SIG-M5 treated with dmso at 0.1 percent for 504 hours (cell line): ENCODE measurements around the gene LRP11.
A peak's percentile ranks its signal among the peaks of the same experiment; 100 is the strongest.
"Not testable (repeated sequence)": the region's sequence is repeated elsewhere in the genome, so short reads cannot be mapped to it uniquely, and the experiment has no call there.

Experiments used
- DNase-seq: peaks from one replicate; lab custom pipeline; 2025; ENCODE audit not compliant: unreplicated experiment; lab: John Stamatoyannopoulos, UW

LRP11 gene

DNA sequence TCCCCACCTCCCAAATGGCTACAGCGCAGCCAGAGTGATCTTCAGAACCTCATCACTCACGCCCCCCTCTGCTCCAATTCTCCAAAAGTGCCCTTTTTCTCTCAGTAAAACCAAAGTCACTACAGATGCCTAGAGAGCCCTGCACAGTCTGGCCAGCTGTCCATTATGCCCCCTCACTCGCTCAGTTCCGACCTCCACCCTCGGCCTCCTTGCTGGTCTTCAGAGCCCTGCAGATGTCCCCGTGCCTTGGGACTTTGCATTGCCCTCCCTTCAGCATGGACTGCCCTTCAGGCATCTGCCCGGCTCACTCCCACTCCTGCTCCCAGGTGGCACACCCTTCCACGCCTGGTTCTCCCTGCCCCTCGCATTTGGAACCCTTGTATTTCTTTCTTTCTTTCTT lies 34.8 kb upstream of the LRP11 start:
- no peak for DNase-seq

DNA sequence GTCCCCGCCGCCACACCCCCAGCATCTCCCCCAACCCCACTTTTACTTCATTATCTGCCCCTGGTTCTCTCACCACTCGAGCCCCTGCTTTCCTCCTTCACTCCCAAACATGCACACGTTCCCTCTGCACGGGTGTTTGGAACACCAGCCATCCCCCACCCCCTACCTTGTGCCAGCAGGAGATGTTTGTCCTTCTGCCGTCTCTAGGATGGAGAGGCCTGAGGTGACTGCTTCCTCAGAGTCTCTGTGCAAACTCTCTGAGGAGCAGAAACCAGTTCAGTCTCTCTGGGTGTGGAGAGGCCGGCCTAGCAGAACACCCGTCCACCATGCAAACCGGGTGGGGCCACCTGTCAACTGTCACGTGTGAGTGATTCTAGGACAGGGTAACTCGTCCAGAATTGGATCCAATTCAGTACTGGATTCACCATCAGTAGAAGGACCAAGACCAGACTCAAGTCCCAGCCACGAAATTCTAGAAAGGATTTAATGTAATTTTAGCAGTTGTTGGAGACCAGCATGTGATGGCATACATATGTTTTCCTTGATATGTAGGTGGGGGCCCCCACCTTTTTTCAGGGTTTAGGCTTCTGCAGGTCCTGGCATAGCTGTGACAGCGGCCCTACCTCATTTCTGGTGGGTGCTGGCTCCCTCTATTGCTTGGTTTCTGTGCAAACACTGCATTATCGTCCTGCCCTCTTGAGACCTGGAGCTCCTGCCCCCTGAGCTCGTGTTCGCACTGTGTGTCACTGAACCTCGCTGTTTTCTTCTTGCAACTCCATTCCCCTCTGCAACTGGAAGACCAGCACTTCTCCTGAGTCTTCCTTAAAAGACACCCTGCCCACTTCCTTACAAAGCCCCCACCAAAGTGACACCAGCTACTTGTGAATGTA lies 33.9 kb upstream of the LRP11 start, which contains the start of gene RAET1E:
RAET1E (minus strand) TSS at position 259 of the 890 bp plus-strand sequence. CDS start 7,212 bp downstream, outside the sequence.
- DNase-seq: no peak

DNA sequence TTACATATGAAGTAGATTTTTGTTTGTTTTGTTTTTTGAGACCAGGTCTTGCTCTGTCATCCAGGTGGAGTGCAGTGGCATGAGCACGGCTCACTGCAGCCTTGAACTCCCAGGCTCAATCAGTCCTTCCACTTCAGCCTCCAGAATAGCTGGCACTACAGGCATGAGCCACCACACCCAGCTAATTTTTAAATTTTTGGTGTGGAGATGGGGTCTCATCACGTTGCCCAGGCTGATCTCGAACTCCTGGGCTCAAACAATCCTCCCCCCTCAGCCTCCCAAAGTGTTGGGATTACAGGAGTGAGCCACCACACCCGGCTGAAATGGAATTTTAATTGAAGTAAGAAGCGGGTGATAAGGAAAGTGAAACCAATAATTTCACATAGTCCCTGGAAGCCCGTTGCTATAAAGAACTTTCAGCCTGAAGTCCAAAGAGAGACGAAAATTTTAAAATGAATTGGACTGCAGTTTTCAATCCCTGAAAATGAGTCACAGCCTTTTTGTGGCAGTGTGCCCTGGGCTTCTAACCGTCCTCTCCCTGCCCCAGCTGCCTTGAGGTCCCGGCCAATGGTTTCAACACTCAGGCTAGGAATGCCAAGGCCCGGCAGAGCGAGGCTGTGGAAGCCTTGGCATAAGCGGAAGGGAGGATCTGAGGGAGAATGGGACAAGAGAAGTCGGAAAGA lies 33.0 kb upstream of the LRP11 start:
- no peak for DNase-seq

DNA sequence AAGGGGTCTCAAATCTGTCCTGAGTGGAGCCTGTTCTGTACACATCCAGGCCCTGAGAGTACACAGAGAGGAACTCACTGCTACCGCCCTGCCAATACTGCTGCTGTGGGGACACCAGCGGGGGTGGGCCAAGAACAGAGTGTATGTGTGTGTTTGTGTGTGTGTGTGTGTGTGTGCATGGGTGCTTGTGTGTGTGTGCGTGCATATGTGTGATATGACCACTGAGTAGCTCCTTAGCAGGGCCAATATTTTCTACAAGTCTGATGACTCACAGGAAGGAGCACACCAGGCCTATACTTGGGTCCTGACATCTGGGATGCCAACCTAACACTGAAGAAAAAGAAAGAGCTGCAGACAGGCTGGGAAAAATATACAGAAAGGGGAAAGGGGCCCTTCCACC lies 32.3 kb upstream of the LRP11 start:
- no peak for DNase-seq

DNA sequence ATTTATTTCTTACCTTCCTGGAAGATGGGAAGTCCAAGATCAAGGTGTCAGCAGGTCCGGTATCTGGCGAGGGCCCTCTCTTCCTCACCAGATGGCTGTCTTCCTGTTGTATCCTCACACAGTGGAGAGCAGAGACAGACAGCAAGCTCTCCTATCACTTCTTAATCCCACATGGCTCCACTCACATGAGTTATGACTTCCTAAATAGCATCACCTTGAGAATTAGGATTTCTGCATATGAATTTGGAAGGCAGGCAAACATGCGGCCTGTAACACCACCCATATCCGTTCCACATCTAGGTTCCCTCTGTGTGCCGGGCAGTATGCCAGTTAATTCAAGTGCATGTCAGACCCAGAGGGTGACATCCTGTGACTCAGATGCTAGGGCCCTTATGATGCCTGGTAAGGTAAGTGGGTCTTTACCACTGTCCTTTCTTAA lies 31.7 kb upstream of the LRP11 start:
- DNase-seq: no peak

DNA sequence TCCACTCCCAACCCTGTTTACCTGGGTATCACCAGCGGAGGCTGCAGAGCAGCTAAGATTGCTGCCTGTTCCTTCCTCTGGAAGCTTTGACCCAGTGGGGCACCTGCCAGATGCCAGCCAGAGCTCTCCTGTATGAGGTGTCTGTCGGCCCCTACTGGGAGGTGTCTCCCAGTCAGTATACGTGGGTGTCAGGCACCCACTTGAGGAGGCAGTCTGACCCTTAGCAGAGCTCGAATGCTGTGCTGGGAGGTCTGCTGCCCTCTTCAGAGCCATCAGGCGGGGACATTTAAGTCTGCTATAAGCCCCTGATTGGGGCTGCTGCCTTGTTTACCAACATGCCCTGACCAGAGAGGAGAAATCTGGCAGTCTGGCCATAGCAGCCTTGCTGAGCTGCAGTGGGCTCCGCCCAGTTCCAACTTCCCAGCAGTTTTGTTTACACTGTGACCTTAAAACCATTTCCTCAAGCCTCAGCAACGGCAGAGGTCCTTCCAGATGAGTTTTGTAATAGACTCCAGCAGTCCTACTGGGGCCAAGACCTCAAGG lies 31.0 kb upstream of the LRP11 start:
- DNase-seq: no peak

DNA sequence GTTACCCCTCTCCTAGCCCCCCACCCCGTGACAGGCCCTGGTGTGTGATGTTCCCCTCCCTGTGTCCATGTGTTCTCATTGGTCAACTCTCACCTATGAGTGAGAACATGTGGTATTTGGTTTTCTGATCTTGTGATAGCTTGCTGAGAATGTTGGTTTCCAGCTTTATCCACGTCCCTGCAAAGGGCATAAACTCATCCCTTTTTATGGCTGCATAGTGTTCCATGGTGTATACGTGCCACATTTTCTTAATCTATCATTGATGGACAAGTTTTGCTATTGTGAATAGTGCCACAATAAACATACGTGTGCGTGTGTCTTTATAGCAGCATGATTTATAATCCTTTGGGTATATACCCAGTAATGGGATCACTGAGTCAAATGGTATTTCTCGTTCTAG lies 27.7 kb upstream of the LRP11 start:
- DNase-seq: not testable (repeated sequence)

DNA sequence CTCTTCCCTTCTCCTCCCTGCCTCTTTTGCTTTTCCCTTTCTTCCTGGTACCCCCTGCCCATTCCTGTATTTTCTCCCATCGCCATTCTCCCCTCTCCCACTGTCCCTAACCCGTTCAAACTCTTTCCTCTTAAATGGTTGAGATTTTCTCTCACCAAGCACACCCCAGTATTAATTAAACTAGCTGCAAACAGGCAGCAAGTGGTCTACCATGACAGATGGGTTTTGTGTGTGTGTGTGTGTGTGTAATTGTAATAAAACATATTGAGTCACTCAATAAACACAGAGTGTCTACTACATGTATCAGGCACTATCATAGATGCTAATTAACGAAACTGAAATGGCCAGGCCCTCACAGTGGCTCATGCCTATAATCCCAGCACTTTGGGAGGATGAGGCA lies 27.1 kb upstream of the LRP11 start:
- DNase-seq: no peak

DNA sequence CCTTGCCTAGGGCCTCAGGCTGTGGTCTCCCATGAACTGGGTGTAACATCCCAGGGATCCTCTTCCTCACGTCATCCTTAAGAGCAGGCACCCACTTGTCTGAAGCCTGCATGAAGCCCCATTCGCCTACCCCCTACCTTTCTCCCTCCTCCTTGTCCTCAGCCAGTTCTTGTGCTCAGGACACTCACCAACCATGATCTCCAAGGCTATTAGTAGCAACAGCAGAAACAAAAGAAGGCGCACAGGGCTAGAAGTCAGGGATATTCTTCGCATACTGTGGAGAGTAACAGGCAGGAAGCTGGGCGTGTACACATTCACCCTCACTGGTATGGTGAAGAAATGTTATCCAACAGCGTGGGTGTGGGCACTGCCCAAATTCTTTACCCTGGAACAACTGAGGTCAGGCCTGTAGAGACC lies 26.5 kb upstream of the LRP11 start:
- no peak for DNase-seq

DNA sequence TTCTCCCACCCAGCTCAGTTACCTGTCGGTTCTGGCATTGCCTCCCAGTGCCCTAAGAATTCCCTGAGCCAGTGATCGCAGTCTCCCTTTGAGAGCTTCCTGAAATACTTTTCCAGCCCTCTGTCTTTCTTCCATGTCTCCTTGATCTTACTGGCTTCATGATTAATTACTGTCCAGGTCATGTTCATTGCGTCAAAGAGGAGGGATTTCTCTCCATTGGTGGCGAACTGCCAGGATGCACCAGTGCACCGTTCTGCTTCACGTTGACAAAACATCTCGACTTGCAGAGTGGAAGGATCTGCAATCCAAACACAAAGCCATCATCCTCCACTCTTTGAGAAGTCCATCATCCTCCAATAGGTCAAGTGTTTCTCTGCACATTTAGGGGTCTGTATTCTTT lies 25.2 kb upstream of the LRP11 start:
- no peak for DNase-seq

DNA sequence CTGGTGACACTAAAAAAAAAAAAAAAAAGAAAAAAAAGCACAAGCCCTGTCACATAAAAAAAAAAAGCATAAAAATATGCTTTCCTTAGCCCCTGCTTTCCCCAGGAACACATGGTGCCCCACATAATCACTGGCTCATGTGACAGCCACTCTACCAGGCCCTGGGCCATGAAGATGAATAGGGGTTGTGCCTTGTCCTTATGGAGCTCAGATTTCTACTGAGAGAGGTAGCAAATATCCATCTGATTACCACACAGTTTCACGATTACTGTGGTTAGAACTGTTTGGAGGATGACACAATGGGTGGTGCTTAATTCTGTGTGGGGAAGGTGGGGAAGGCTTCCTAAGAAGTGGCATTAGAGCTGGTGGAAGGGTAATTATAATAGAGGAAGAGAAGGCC lies 24.5 kb upstream of the LRP11 start:
- peak; percentile 17 for DNase-seq

DNA sequence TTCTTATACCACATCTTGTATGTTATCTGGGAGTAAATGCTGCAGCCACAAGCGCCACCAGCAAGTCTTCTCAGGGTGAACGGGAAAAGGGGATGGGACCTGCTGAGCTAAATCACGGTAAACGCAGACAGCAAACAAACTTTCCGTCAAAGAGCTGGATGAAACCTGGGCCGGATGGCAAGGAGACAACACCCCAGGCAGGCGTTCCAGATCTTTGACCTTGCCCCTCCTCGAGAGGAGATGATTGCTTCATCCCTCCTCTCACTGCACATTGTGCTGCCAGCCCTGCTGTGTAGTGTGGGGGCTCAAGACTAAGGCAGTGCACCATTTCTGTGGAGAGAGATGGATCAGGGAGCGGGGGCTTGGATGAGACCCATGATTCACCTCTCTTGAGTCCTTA lies 23.9 kb upstream of the LRP11 start:
- no peak for DNase-seq

DNA sequence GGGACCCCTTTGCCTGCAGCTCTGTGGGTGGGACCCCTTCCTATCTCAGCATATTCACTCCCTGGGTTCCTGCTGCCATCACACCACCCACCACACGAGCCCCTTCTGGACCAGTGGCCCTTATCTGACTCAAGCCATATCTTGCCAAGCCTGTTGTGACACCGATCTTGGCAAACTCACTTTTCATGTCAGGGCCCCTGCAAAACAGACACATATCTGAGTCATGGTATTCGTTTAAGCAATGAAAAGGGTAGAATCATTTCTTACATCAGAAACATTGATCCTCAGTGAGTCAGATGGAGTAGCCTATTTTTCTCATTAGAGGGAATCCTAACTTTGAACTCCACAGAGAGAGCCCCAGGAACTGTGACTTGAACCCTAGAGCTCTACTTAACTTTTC lies 23.2 kb upstream of the LRP11 start:
- peak; percentile 22 for DNase-seq

DNA sequence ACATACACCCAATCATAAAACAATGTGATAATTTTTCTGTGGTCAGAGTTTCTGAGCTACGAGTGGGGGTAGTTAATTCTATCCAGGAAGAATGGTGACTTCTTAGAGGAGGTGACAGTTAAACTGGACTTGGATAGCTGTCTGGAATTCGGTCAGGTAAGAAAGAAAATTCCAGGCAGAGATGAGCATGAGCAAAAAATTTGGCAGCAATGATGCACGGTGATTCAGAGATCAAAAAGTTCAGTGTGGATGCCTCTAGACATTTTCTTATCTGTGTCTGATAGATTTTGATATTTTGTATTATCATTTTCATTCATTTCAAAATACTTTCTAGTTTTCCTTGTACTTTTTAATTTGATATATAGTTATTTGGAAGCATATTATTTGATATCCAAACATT lies 21.7 kb upstream of the LRP11 start:
- no peak for DNase-seq

DNA sequence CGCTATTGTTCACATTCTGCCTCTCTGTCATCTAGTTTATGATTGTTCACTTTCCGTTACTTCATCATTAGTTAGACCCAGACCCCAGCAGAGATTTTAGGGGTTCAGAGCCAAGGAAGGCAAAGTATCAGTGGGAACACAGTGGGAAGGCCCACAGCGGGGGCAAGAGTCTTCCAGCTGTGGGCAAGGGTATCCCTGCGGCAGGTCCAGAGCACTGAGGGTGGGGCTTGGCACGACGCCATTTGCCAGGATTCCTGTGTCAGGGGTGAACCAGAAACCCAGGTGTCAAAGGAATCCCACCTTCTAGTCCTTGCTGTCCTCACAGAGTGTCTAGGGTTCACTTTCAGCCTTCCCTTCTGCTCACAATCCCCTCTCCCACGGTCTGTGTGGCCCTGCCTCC lies 20.5 kb upstream of the LRP11 start:
- no peak for DNase-seq

DNA sequence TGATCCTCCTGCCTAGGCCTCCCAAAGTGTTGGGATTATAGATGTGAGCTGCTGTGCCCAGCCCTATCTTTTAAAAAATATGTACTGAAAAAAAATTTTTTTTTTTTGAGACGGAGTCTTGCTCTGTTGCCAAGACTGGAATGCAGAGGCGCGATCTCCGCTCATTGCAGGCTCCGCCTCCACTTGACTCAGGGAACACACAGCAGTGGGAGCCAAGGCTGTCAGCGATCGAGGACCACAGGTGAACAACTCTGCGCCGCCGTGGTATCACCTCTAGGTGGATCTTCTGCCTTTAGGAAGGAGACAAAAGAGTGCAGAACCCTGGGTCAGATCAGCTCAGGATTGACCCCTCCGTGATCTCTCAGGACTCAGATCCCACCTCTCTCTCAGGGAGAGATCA lies 20.1 kb upstream of the LRP11 start:
- DNase-seq: no peak

DNA sequence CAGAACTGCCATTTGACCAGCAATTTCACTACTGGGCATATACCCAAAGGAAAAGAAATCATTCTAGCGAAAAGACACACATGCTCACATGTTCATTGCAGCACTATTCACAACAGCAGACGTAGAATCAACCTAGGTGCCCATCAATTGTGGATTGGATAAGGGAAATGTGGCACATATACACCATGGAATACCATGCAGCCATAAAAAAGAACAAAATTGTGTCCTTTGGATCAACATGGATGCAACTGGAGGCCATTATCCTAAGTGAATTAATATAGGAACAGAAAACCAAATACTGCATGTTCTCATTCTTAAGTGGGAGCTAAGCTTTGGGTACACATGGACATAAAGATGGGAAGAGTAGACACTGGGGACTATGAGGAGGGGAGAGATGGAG lies 17.7 kb upstream of the LRP11 start:
- no peak for DNase-seq

DNA sequence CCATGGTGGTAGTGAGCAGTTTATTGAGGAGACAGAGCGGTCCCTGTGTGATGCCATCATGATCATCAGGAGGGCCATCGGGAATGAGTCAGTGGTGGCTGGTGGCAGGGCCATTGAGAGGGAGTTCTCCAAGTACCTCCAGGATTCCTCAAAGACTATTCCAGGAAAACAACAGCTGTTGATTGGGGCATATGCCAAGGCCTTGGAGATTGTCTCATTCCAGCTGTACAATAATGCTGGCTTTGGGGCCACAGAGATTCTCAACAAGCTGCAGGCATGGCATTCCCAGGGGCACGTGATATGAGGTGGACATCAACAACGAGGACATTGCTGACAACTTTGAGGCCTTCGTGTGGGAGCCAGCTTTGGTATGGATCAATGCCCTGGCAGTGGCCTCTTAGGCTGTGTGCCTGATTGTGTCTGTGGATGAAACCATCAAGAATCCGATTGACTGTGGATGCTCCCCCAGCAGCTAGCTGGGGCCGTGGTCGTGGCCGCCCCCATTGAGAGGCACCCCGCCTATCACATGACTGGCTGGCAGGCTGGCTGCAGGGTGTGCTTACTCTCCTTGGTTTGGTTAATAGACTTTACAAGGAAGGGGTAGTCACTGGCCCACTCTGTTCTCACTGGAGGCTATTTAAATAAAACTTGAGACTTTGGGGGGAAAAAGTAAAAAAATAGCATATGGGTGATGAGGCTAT lies 17.1 kb upstream of the LRP11 start:
- DNase-seq: no peak

DNA sequence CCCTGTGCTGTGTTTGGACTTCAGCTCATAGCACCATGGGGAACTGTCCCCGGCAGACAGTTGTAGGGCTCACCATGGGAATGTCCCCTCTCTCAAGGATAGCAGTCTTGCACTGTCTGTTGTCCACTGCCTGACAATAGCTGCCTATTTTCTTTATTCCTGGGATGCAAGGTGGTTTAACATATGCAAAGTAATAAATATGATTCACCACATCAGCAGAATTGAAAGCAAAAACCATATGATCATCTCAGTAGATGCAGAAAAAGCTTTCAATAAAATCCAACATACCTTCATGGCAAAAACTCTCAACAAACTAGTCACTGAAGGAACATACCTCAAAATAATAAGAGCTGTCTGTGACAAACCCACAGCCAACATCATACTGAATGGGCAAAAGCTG lies 13.5 kb upstream of the LRP11 start:
- DNase-seq: no peak

DNA sequence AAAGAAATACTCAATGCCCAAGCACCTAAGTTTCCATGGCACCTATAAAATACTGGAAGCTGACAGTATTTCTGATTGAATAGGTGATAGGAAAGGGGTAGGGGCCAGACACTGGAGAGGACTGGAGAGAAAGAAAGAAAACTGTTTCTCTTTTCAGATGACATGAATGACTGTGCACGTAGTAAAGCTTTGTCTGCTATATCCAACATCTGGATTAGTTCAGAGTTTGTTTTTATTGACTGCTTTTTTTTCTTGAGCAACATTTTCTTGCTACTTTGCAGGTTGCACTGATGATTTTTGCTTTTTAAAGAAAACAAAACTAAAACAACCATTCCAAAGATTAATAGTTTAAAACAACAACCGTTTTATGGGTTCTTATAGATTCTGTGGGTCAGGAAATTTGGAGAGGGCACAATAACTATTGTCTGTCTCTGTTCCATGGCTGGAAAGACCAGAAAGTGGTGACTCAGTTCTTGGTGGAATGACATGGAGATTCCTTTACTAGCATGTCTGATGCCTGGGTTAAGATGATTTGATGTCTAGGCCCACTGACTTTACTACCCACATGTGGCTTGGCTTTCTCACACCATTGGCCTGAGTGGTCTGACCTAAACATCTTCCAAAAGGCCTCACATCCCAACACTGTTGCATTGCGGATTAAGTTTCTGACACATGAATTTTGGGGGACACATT lies 12.2 kb upstream of the LRP11 start:
- DNase-seq: no peak

DNA sequence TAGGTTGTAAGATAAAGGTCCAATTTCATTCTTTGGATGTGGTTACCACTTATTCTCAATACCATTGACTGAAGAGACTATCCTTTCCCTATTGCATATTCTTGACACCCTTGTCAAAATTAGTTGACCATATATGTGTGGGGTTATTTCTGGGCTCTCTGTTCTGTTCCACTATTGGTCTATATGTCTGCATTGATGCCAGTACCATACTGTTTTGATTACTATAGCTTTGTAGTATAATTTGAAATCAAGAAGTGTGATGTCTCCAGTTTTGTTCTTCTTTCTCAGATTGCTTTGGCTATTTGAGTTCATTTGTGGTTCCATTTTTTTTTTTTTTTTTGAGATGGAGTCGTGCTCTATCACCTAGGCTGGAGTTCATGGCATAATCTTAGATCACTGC lies 8.1 kb upstream of the LRP11 start:
- no peak for DNase-seq
